ENCODE data around the gene GABRG2. TPM values are rescaled to one million over a fixed set of nuclear protein-coding genes. Genes with fewer than 3 reads are reported as not detected.

Gene GABRG2
- total RNA-seq, 2 donors from 2014 or later = 1.5 to 2.4 TPM

GRCh38 chr5:162160401-162160800 lies 92.8 kb downstream of the GABRG2 start:
- no peaks in the 10 kb centered on the region for H3K9me3 ChIP-seq (ENCODE audit: control insufficient read depth, low read length)
- no peaks in the 10 kb centered on the region for H3K27me3 ChIP-seq (ENCODE audit: control insufficient read depth, insufficient read depth, low read length, poor library complexity, severe bottlenecking)
- Mint-ChIP-seq H3K27ac (no peak overlapping the region), H3K9me3 (peaks cover 3% of the 10 kb centered on the region), H3K36me3 (ENCODE audit: low read depth) (no peaks in the 10 kb centered on the region), H3K4me3 (no peak overlapping the region), H3K27me3 (ENCODE audit: insufficient read depth) (no peaks in the 10 kb centered on the region), H3K4me1 (peaks cover 4% of the 10 kb centered on the region)
- no peak for TF ChIP-seq CTCF (conservative IDR thresholded peaks at IDR 0.05)
- H3K9ac ChIP-seq (ENCODE audit: extremely low read depth, low read length, poor library complexity, severe bottlenecking) = no peak overlapping the region
- H3K4me3 ChIP-seq (ENCODE audit: low read length) = no peak overlapping the region
- H3K27ac ChIP-seq (ENCODE audit: low read depth, low read length) = no peak overlapping the region
- no peaks in the 10 kb centered on the region for H3K4me1 ChIP-seq (ENCODE audit: control insufficient read depth, insufficient read depth, low read length)
- no peak for DNase-seq
- 86% methylated on average over 2 of the region's 2 CpGs; no CpG with 5 or more reads in 1 of the 2 experiments for WGBS, 2 experiments (ENCODE audit: insufficient coverage in 1 of 2, insufficient read length in 1 of 2)
- H3K36me3 ChIP-seq (ENCODE audit: control insufficient read depth, insufficient read depth, low read length) = no peaks in the 10 kb centered on the region

DNA sequence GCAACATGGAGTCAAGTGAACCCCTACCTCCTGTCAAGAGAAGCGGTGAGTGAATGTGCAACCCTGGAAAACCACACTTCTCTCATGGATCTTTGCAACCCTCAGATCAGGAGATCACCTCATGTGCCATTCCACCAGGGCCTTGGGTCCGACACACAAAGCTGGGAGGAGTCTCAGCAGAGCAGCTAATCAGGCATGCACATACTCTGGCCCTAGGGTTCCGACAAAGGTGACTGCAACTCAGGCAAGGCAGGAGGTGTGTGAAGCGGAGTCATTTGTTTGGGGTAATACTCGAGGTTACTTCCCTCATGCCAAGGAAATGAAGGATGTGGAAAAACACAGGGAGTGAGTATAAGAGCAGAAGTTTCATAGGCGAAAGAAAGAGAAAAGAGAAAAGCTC lies 96.1 kb downstream of the GABRG2 start:
- TF ChIP-seq CTCF (conservative IDR thresholded peaks at IDR 0.05) = no peak
- H3K9me3 Mint-ChIP-seq = peaks cover 8% of the 10 kb centered on the region
- no peaks in the 10 kb centered on the region for H3K36me3 ChIP-seq (ENCODE audit: control insufficient read depth, insufficient read depth, low read length)
- DNase-seq = no peak
- H3K4me3 ChIP-seq (ENCODE audit: low read length) = no peak overlapping the region
- H3K27ac Mint-ChIP-seq = no peak overlapping the region
- no peak overlapping the region for H3K27ac ChIP-seq (ENCODE audit: low read depth, low read length)
- no peaks in the 10 kb centered on the region for H3K27me3 ChIP-seq (ENCODE audit: control insufficient read depth, insufficient read depth, low read length, poor library complexity, severe bottlenecking)
- H3K4me1 Mint-ChIP-seq = no peaks in the 10 kb centered on the region
- H3K9me3 ChIP-seq (ENCODE audit: control insufficient read depth, low read length) = peaks cover 9% of the 10 kb centered on the region
- no peaks in the 10 kb centered on the region for H3K4me1 ChIP-seq (ENCODE audit: control insufficient read depth, insufficient read depth, low read length)
- no peaks in the 10 kb centered on the region for H3K27me3 Mint-ChIP-seq (ENCODE audit: insufficient read depth)
- no peak overlapping the region for H3K9ac ChIP-seq (ENCODE audit: extremely low read depth, low read length, poor library complexity, severe bottlenecking)
- H3K36me3 Mint-ChIP-seq (ENCODE audit: low read depth) = no peaks in the 10 kb centered on the region
- no peak overlapping the region for H3K4me3 Mint-ChIP-seq
- 91 to 94% methylated on average over 3 to 6 of the region's 6 CpGs for WGBS, 2 experiments (ENCODE audit: insufficient coverage in 1 of 2, insufficient read length in 1 of 2)

GRCh38 chr5:162174358-162174974 lies 106.9 kb downstream of the GABRG2 start:
- Histone ChIP-seq H3K9me3 (ENCODE audit: control insufficient read depth, low read length) (no peaks in the 10 kb centered on the region), H3K9ac (ENCODE audit: extremely low read depth, low read length, poor library complexity, severe bottlenecking) (no peak overlapping the region), H3K27ac (ENCODE audit: low read depth, low read length) (no peak overlapping the region), H3K36me3 (ENCODE audit: control insufficient read depth, insufficient read depth, low read length) (no peaks in the 10 kb centered on the region), H3K4me3 (ENCODE audit: low read length) (no peak overlapping the region), H3K27me3 (ENCODE audit: control insufficient read depth, insufficient read depth, low read length, poor library complexity, severe bottlenecking) (no peaks in the 10 kb centered on the region), H3K4me1 (ENCODE audit: control insufficient read depth, insufficient read depth, low read length) (peaks cover 4% of the 10 kb centered on the region)
- Mint-ChIP-seq H3K9me3 (no peaks in the 10 kb centered on the region), H3K4me1 (peaks cover 11% of the 10 kb centered on the region), H3K27ac (no peak overlapping the region), H3K36me3 (ENCODE audit: low read depth) (no peaks in the 10 kb centered on the region), H3K4me3 (no peak overlapping the region), H3K27me3 (ENCODE audit: insufficient read depth) (no peaks in the 10 kb centered on the region)
- no peak for DNase-seq
- WGBS, 2 experiments (ENCODE audit: insufficient coverage in 1 of 2, insufficient read length in 1 of 2) = 49 to 95% methylated on average over 2 to 5 of the region's 6 CpGs
- TF ChIP-seq CTCF (conservative IDR thresholded peaks at IDR 0.05) = no peak

Data from endodermal cell (in vitro differentiated cells).